ENCODE results near the gene GTF2IRD2. TPM values are rescaled to one million over a fixed set of nuclear protein-coding genes. Genes with fewer than 3 reads are reported as not detected.
"Not testable (repeated sequence)": the region's sequence is repeated elsewhere in the genome, so short reads cannot be mapped to it uniquely, and the experiment has no call there.

Gene GTF2IRD2
- total and polyA plus RNA-seq, 2 of the 8 experiments (the other 6 are each of a cell fraction or from before 2014, with no cell fraction given), result 4.1 to 4.3 TPM

GRCh38 chr7:74775111-74775510 lies 76.3 kb downstream of the GTF2IRD2 start:
- FAIRE-seq; H4K91ac ChIP-seq (replicated peaks; ENCODE audit: insufficient read length, low read length); H2BK5ac ChIP-seq (ENCODE audit: low read depth, low read length); H3K4me2 ChIP-seq (ENCODE audit: insufficient read depth in 1 of 2, low read depth in 2 of 2, low read length in 2 of 2); H3K14ac ChIP-seq (ENCODE audit: insufficient read length); H3K9me3 ChIP-seq (ENCODE audit: insufficient read depth in 2 of 2, low read depth in 1 of 2, low read length in 1 of 2); H2BK12ac ChIP-seq (ENCODE audit: low read depth, low read length); H3K4ac ChIP-seq (replicated peaks; ENCODE audit: insufficient read length, low read depth, low read length); H3K27ac ChIP-seq (ENCODE audit: low read depth, low read length); H2AK5ac ChIP-seq (ENCODE audit: low read depth, low read length); H3K4me3 ChIP-seq (ENCODE audit: extremely low read depth in 1 of 4, insufficient read depth in 2 of 4, low read depth in 3 of 4, low read length in 4 of 4); H4K20me1 ChIP-seq (replicated peaks in 1 of 2; ENCODE audit: control insufficient read depth in 1 of 2, insufficient read depth in 2 of 2, low read length in 2 of 2); H4K5ac ChIP-seq (ENCODE audit: insufficient read length, low read depth, low read length); CTCF ChIA-PET (ENCODE audit: partially characterized antibody); H3K79me2 ChIP-seq (ENCODE audit: control insufficient read depth in 1 of 2, insufficient read depth in 2 of 2, low read length in 2 of 2); H3K79me1 ChIP-seq (ENCODE audit: low read depth, low read length); DNase-seq (ENCODE audit: low read depth in 1 of 2, low spot score in 2 of 2); H3K27me3 ChIP-seq (replicated peaks in 1 of 4; ENCODE audit: control insufficient read depth in 3 of 4, extremely low read depth in 1 of 4, insufficient read depth in 3 of 4, low read length in 3 of 4); H4K8ac ChIP-seq (ENCODE audit: extremely low read depth, insufficient read depth, low read length); H2BK20ac ChIP-seq (ENCODE audit: low read length); H3K18ac ChIP-seq (ENCODE audit: extremely low read depth, low read length); H3K56ac ChIP-seq (replicated peaks; ENCODE audit: insufficient read length, low read depth, low read length); POLR2A ChIA-PET (ENCODE audit: partially characterized antibody); H3K4me1 ChIP-seq (replicated peaks in 1 of 4; ENCODE audit: control insufficient read depth in 3 of 4, insufficient read depth in 4 of 4, low read length in 3 of 4); H3K36me3 ChIP-seq (ENCODE audit: control insufficient read depth in 2 of 4, insufficient read depth in 4 of 4, low read length in 3 of 4); H3K23ac ChIP-seq (ENCODE audit: insufficient read length); H2AFZ ChIP-seq (ENCODE audit: low read length); H2BK15ac ChIP-seq (ENCODE audit: low read length); H2BK120ac ChIP-seq (replicated peaks; ENCODE audit: low read depth, low read length); H3K9ac ChIP-seq (replicated peaks in 1 of 4; ENCODE audit: extremely low read depth in 1 of 4, low read depth in 3 of 4, low read length in 3 of 4); H3K23me2 ChIP-seq (ENCODE audit: low read depth, low read length): not testable (repeated sequence)
- WGBS, 2 experiments (ENCODE audit: extremely low coverage in 1 of 2, insufficient coverage in 1 of 2, insufficient read length in 1 of 2, insufficient replicate concordance in 2 of 2, low coverage in 1 of 2, low lambda C conversion rate in 2 of 2, missing lambda C conversion rate in 1 of 2), result no CpG with 5 or more reads among the region's 6 CpGs
